ENCODE data around the gene PLA2R1. TPM values are rescaled to one million over a fixed set of nuclear protein-coding genes. Genes with fewer than 3 reads are reported as not detected.

The PLA2R1 gene
- total and polyA plus RNA-seq, 10 of the 15 experiments (the other 5 are each of a cell fraction or from before 2014, with no cell fraction given), result 0.01 to 0.05 (median 0.02) TPM; not detected in 6

- Histone ChIP-seq H3K79me2 (ENCODE audit: control insufficient read depth, insufficient read depth, low read length) (no peaks in the 10 kb centered on the region), H3K27ac (ENCODE audit: control insufficient read depth, insufficient read depth) (no peak overlapping the region), H3K9me3 (replicated peaks; ENCODE audit: control insufficient read depth, insufficient read depth, low read length) (no peaks in the 10 kb centered on the region), H2AFZ (ENCODE audit: control insufficient read depth, low read depth, low read length) (no peak overlapping the region), H3K4me2 (ENCODE audit: control insufficient read depth, insufficient read depth) (no peak overlapping the region), H4K20me1 (ENCODE audit: control insufficient read depth, insufficient read depth) (no peaks in the 10 kb centered on the region), H3K36me3 (ENCODE audit: control insufficient read depth in 2 of 2, insufficient read depth in 2 of 2, low read length in 1 of 2) (no peaks in the 10 kb centered on the region), H3K4me1 (ENCODE audit: control insufficient read depth, insufficient read depth, low read length) (peaks cover 3% of the 10 kb centered on the region), H3K27me3 (replicated peaks in 1 of 2; ENCODE audit: control insufficient read depth in 2 of 2, insufficient read depth in 2 of 2, low read length in 1 of 2) (no peaks in the 10 kb centered on the region; a peak in 1 of 4 replicates), H3K4me3 (no peak overlapping the region), H3K9ac (ENCODE audit: control insufficient read depth, insufficient read depth, low read length) (no peak overlapping the region)
- no peak for DNase-seq (ENCODE audit: low read depth, low spot score)
- no peak for FAIRE-seq
- 3% methylated on average over 2 of the region's 2 CpGs for WGBS (ENCODE audit: insufficient coverage, insufficient replicate concordance, low lambda C conversion rate, missing lambda C conversion rate)
- ChIA-PET POLR2A (no interaction called here), CTCF (no interaction called here), SMC1A (ENCODE audit: uncharacterized antibody, unreplicated experiment) (interaction anchor here (0.8 to 1.4 kb wide), 2 partner anchors 17 to 285 kb away, joined by 3 to 4 read pairs; no protein-coding TSS in a partner anchor), RAD21 (ENCODE audit: unreplicated experiment) (no interaction called here)
- intact Hi-C loops (cut with micrococcal nuclease; ENCODE audit: unreplicated experiment), result no loop called here
- no peak for TF ChIP-seq CEBPB (IDR thresholded peaks at IDR 0.05; ENCODE audit: borderline replicate concordance in 1 of 2, low read depth in 2 of 2, low read length in 2 of 2)
- TF ChIP-seq SMC3 (IDR thresholded peaks at IDR 0.05; ENCODE audit: borderline replicate concordance, low read length), result no peak
- TF ChIP-seq CBFB (IDR thresholded peaks at IDR 0.05; ENCODE audit: low read depth), result no peak
- no peak for TF ChIP-seq ZNF274 (IDR thresholded peaks at IDR 0.05; ENCODE audit: insufficient read depth, insufficient read length)
- TF ChIP-seq CTCF (IDR thresholded peaks at IDR 0.05 in 2 of 3, conservative IDR thresholded peaks at IDR 0.05 in 1 of 3; ENCODE audit: control insufficient read depth in 2 of 3, extremely low read depth in 1 of 3, insufficient read depth in 1 of 3, low read depth in 3 of 3, low read length in 3 of 3), result no peak
- no peak for TF ChIP-seq POLR2AphosphoS2 (IDR thresholded peaks at IDR 0.05; ENCODE audit: low read depth, low read length)
- no peak for TF ChIP-seq PAX8 (IDR thresholded peaks at IDR 0.05)
- no peak for TF ChIP-seq GABPA (IDR thresholded peaks at IDR 0.05; ENCODE audit: low read depth)
- TF ChIP-seq SIX5 (IDR thresholded peaks at IDR 0.05; ENCODE audit: low read depth, low read length, severe bottlenecking), result no peak
- no peak for TF ChIP-seq EZH2 (IDR thresholded peaks at IDR 0.05; ENCODE audit: borderline replicate concordance, control insufficient read depth, low read depth, low read length)
- TF ChIP-seq ZNF622 (IDR thresholded peaks at IDR 0.05), result no peak
- TF ChIP-seq SMARCA5 (IDR thresholded peaks at IDR 0.05), result no peak
- no peak for TF ChIP-seq ZNF592 (IDR thresholded peaks at IDR 0.05)
- TF ChIP-seq BACH1 (IDR thresholded peaks at IDR 0.05; ENCODE audit: borderline replicate concordance), result no peak
- TF ChIP-seq PBX3 (IDR thresholded peaks at IDR 0.05; ENCODE audit: insufficient replicate concordance, low read depth, low read length), result no peak
- TF ChIP-seq HDAC6 (IDR thresholded peaks at IDR 0.05; ENCODE audit: unreplicated experiment), result no peak
- TF ChIP-seq RELA (IDR thresholded peaks at IDR 0.05; ENCODE audit: borderline replicate concordance, partially characterized antibody), result no peak
- TF ChIP-seq WRNIP1 (IDR thresholded peaks at IDR 0.05; ENCODE audit: borderline replicate concordance, low read depth, low read length), result no peak
- ATAC-seq, result peak; percentile 24
- in situ Hi-C loops (cut with MboI), result no loop called here
- no TSS peak for BruUV-seq (replicated peaks)
Observed at GRCh38 chr2:160006475-160006874, 55.9 kb downstream of the PLA2R1 start.
